CMK (cell line): ENCODE data around the gene THADA.

ENCODE experiments used
- DNase-seq: peaks from one replicate; pipeline ENCODE4 v3.0.0-alpha.2; 2010; ENCODE audit warnings: low read depth

THADA gene

GRCh38 chr2:43186321-43186678, 409.5 kb downstream of the THADA start:
- no peak for DNase-seq

DNA sequence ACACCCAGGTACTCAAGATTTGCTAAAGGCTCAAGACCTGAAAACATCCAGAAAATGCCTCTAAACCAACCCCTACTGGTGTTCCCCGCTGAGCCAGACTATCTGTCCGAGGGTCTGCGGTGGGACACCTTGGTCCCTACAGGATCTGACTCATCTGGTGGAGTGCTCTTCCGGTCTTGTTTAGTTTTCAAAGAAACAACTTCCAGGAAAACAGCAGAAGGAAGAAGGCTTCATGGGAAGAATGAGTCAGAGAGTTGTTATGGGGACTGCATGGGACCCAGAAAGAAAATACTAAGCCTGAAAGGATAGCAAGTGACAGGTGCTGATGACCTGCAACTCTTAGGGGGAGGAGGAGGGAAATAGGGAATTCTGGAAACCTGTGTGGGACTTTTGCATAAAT, 410.7 kb downstream of the THADA start:
- no peak for DNase-seq

GRCh38 chr2:43184339-43184895, 411.4 kb downstream of the THADA start:
- DNase-seq: no peak

- DNase-seq: no peak
These were observed 412.1 kb downstream of the THADA start for GRCh38 chr2:43183743-43184142.

GRCh38 chr2:43180897-43181296, 414.9 kb downstream of the THADA start:
- DNase-seq: no peak
